ENCODE results near the gene KATNBL1. TPM values are rescaled to one million over a fixed set of nuclear protein-coding genes. Genes with fewer than 3 reads are reported as not detected.

KATNBL1 gene
- total and polyA plus RNA-seq, 4 donors = 6.4 to 26.2 (median 22.0) TPM

GRCh38 chr15:34102175-34102925 lies 107.5 kb downstream of the KATNBL1 start:
- no peak for TF ChIP-seq HNF4A (conservative IDR thresholded peaks at IDR 0.05)
- no peak for TF ChIP-seq REST (IDR thresholded peaks at IDR 0.05)
- no peak for TF ChIP-seq TAF1 (conservative IDR thresholded peaks at IDR 0.05)
- no peak for TF ChIP-seq SP1 (IDR thresholded peaks at IDR 0.05)
- TF ChIP-seq GABPA (IDR thresholded peaks at IDR 0.05 in 1 of 2, conservative IDR thresholded peaks at IDR 0.05 in 1 of 2) = peak in 1 of 2 donors; percentile 35
- no peak for TF ChIP-seq MAX (IDR thresholded peaks at IDR 0.05)
- no peak for TF ChIP-seq ATF3 (IDR thresholded peaks at IDR 0.05)
- TF ChIP-seq CTCF (IDR thresholded peaks at IDR 0.05; ENCODE audit: low read depth, low read length, missing input control) = no peak
- no peak for TF ChIP-seq FOXA2 (IDR thresholded peaks at IDR 0.05)
- TF ChIP-seq YY1 (IDR thresholded peaks at IDR 0.05) = no peak
- TF ChIP-seq HNF4G (IDR thresholded peaks at IDR 0.05) = peak; percentile 13
- TF ChIP-seq FOXA1 (IDR thresholded peaks at IDR 0.05) = no peak
- peak in 1 of 2 donors; percentile 6 for TF ChIP-seq JUND (IDR thresholded peaks at IDR 0.05)
- TF ChIP-seq RAD21 (IDR thresholded peaks at IDR 0.05) = no peak
- TF ChIP-seq RXRA (IDR thresholded peaks at IDR 0.05) = no peak
- peak; percentile 17 for TF ChIP-seq ZBTB33 (IDR thresholded peaks at IDR 0.05)
- TF ChIP-seq EGR1 (IDR thresholded peaks at IDR 0.05; ENCODE audit: low read depth in 2 of 2) = no peak
- TF ChIP-seq NR2F2 (IDR thresholded peaks at IDR 0.05) = peak; percentile 1
- DNase-seq (ENCODE audit: low spot score) = no peak
- Histone ChIP-seq H3K27ac (ENCODE audit: low read depth in 1 of 2, low read length in 2 of 2) (peak overlapping the region; percentile 85 to 88), H3K4me3 (ENCODE audit: low read depth in 1 of 3, low read length in 3 of 3) (peak overlapping the region; percentile 84 to 94 (median 93)), H3K9me3 (ENCODE audit: control insufficient read depth in 4 of 4, low read length in 3 of 4) (no peaks in the 10 kb centered on the region), H3K36me3 (ENCODE audit: control insufficient read depth in 4 of 4, insufficient read depth in 3 of 4, low read depth in 1 of 4, low read length in 3 of 4) (no peaks in the 10 kb centered on the region), H3K4me1 (ENCODE audit: control insufficient read depth in 4 of 4, insufficient read depth in 4 of 4, low read length in 3 of 4) (peaks cover 4 to 22% (median 15%) of the 10 kb centered on the region in 4 donors), H3K9ac (ENCODE audit: low read depth in 1 of 2, low read length in 2 of 2) (peak overlapping the region; percentile 79 to 97), H3K27me3 (ENCODE audit: control insufficient read depth in 4 of 4, insufficient read depth in 4 of 4, low read length in 3 of 4) (no peaks in the 10 kb centered on the region)
- 25% methylated on average over 29 of the region's 29 CpGs for WGBS
